SU-DHL-6 (cell line): ENCODE results near the gene SLC16A6.
A peak's percentile ranks its signal among the peaks of the same experiment; 100 is the strongest.
"Not testable (repeated sequence)": the region's sequence is repeated elsewhere in the genome, so short reads cannot be mapped to it uniquely, and the experiment has no call there.

Experiments
- H2AFZ ChIP-seq: fragments of 200-600 bp; sonication (generic); 2 replicates; pipeline ENCODE4 v1.6.1; 2014; ENCODE audit warnings: low read depth, mild to moderate bottlenecking, moderate library complexity, mixed read lengths, antibody characterized with exemption, low read length; ENCODE audit not compliant: severe bottlenecking
- H3F3A ChIP-seq: fragments of 200-600 bp; shearing (Covaris generic); 2 replicates; pipeline ENCODE4 v1.6.0; 2016; ENCODE audit warnings: antibody characterized with exemption, mild to moderate bottlenecking; ENCODE audit not compliant: insufficient read depth
- H3K27ac ChIP-seq: fragments of 200-600 bp; sonication (generic); 2 replicates; pipeline ENCODE4 v1.5.1; 2016; ENCODE audit warnings: low read depth, mild to moderate bottlenecking, low read length, moderate library complexity, mixed read lengths
- H3K27me3 ChIP-seq: fragments of 200-600 bp; sonication (generic), shearing (Covaris generic); 2 replicates; pipeline ENCODE4 v1.6.0; 2014; ENCODE audit warnings: mild to moderate bottlenecking, low read length
- H3K36me3 ChIP-seq: fragments of 200-600 bp; sonication (generic); 2 replicates; pipeline ENCODE4 v1.6.1; 2014; ENCODE audit warnings: mild to moderate bottlenecking, low read length, mixed read lengths
- H3K4me2 ChIP-seq: fragments of 300-600, 200-600 bp; shearing (Covaris generic), sonication (generic); 2 replicates; pipeline ENCODE4 v1.6.0; 2014; ENCODE audit warnings: low read length, low read depth, mild to moderate bottlenecking; ENCODE audit not compliant: poor library complexity, severe bottlenecking
- H3K4me3 ChIP-seq: fragments of 200-600 bp; sonication (generic); 2 replicates; pipeline ENCODE4 v1.5.1; 2014; ENCODE audit warnings: antibody characterized with exemption, low read length, mild to moderate bottlenecking, mixed read lengths; ENCODE audit not compliant: insufficient read depth, poor library complexity, severe bottlenecking
- H3K79me2 ChIP-seq: fragments of 200-600 bp; sonication (generic); 2 replicates; pipeline ENCODE4 v1.6.1; 2014; ENCODE audit warnings: mild to moderate bottlenecking, low read length, moderate library complexity; ENCODE audit not compliant: insufficient read depth
- H3K9ac ChIP-seq: fragments of 200-600 bp; sonication (generic); 2 replicates; pipeline ENCODE4 v1.7.0; 2014; ENCODE audit warnings: mild to moderate bottlenecking, low read length
- H3K9me2 ChIP-seq: fragments of 200-600 bp; sonication (generic); replicated peaks from 2 replicates; pipeline ENCODE4 v1.6.1; 2014; ENCODE audit warnings: low read length; ENCODE audit not compliant: insufficient read depth
- H3K9me3 ChIP-seq: fragments of 200-600 bp; sonication (generic); 2 replicates; pipeline ENCODE4 v1.6.1; 2014; ENCODE audit warnings: low read length, mixed read lengths; ENCODE audit not compliant: insufficient read depth
- H4K20me1 ChIP-seq: fragments of 200-600 bp; sonication (generic); 2 replicates; pipeline ENCODE4 v1.6.1; 2014; ENCODE audit warnings: low read depth, mild to moderate bottlenecking, antibody characterized with exemption, low read length, moderate library complexity, mixed read lengths
- CTCF ChIP-seq: fragments of 200-600 bp; sonication (generic); IDR thresholded peaks from one replicate; pipeline ENCODE4 v1.5.1; 2017; ENCODE audit warnings: antibody characterized with exemption, mild to moderate bottlenecking, low read length, moderate library complexity; ENCODE audit not compliant: insufficient read depth, poor library complexity, severe bottlenecking
- EZH2phosphoT487 ChIP-seq: fragments of 200-600 bp; sonication (generic), shearing (Covaris generic); conservative IDR thresholded peaks from 2 replicates; pipeline ENCODE4 v1.6.1; 2018; ENCODE audit warnings: mild to moderate bottlenecking, antibody characterized with exemption, low read length, moderate library complexity, mixed read lengths

SLC16A6 gene

GRCh38 chr17:68225055-68225454, 65.9 kb downstream of the SLC16A6 start:
- H3K36me3 ChIP-seq, H3K27me3 ChIP-seq, H3K9me3 ChIP-seq, H3K9me2 ChIP-seq, H2AFZ ChIP-seq, H4K20me1 ChIP-seq: not testable (repeated sequence)
- Histone ChIP-seq H3K27ac (peak overlapping the region; percentile 95), H3K4me3 (peak overlapping the region; percentile 31), H3K79me2 (peaks cover 82% of the 10 kb centered on the region), H3F3A (peaks cover 57% of the 10 kb centered on the region), H3K9ac (peak overlapping the region; percentile 62), H3K4me2 (peak overlapping the region; percentile 79)

- Histone ChIP-seq H3K27me3 (no peaks in the 10 kb centered on the region), H3K4me3 (peak overlapping the region; percentile 62), H2AFZ (no peak overlapping the region), H3F3A (peaks cover 78% of the 10 kb centered on the region), H3K9ac (peak overlapping the region; percentile 79), H3K9me2 (no peaks in the 10 kb centered on the region), H3K36me3 (no peaks in the 10 kb centered on the region), H3K4me2 (peak overlapping the region; percentile 79), H3K27ac (peak overlapping the region; percentile 95), H3K79me2 (peaks cover 86% of the 10 kb centered on the region), H4K20me1 (no peaks in the 10 kb centered on the region), H3K9me3 (no peaks in the 10 kb centered on the region)
- TF ChIP-seq CTCF (no peak), EZH2phosphoT487 (no peak)
These were observed 68.3 kb downstream of the SLC16A6 start for GRCh38 chr17:68222606-68223005.

GRCh38 chr17:68221786-68222185, 69.1 kb downstream of the SLC16A6 start:
- H3K9ac ChIP-seq, result peak overlapping the region; percentile 79
- H2AFZ ChIP-seq, result no peak overlapping the region
- no peaks in the 10 kb centered on the region for H3K27me3 ChIP-seq
- peaks cover 6% of the 10 kb centered on the region; the same call in 1 of the 2 replicates for H3K36me3 ChIP-seq
- H3K9me3 ChIP-seq, result no peaks in the 10 kb centered on the region
- peak overlapping the region; percentile 62 for H3K4me3 ChIP-seq
- H3K9me2 ChIP-seq, result no peaks in the 10 kb centered on the region
- peak overlapping the region; percentile 79 for H3K4me2 ChIP-seq
- peaks cover 85% of the 10 kb centered on the region for H3F3A ChIP-seq
- TF ChIP-seq CTCF, result no peak
- TF ChIP-seq EZH2phosphoT487, result no peak
- H3K79me2 ChIP-seq, result peaks cover 91% of the 10 kb centered on the region
- no peaks in the 10 kb centered on the region for H4K20me1 ChIP-seq
- peak overlapping the region; percentile 95 for H3K27ac ChIP-seq

- Histone ChIP-seq H3K9ac (peak overlapping the region; percentile 79), H3K79me2 (peaks cover 89% of the 10 kb centered on the region), H3K4me2 (peak overlapping the region; percentile 79), H3F3A (peaks cover 89% of the 10 kb centered on the region), H3K4me3 (peak overlapping the region; percentile 62), H3K27ac (peak overlapping the region; percentile 95)
- H4K20me1 ChIP-seq, H3K36me3 ChIP-seq, H2AFZ ChIP-seq, H3K27me3 ChIP-seq, H3K9me2 ChIP-seq, H3K9me3 ChIP-seq: not testable (repeated sequence)
These were observed 70.1 kb downstream of the SLC16A6 start for GRCh38 chr17:68220786-68221185.

- peak overlapping the region; percentile 79 for H3K9ac ChIP-seq
- H3F3A ChIP-seq, result peaks cover 83% of the 10 kb centered on the region
- peak overlapping the region; percentile 62 for H3K4me3 ChIP-seq
- peak overlapping the region; percentile 79 for H3K4me2 ChIP-seq
- not testable (repeated sequence) for H3K27me3 ChIP-seq, H2AFZ ChIP-seq, H3K9me3 ChIP-seq, H4K20me1 ChIP-seq, H3K9me2 ChIP-seq, H3K36me3 ChIP-seq
- H3K27ac ChIP-seq, result peak overlapping the region; percentile 95
- peaks cover 87% of the 10 kb centered on the region for H3K79me2 ChIP-seq
These were observed 70.7 kb downstream of the SLC16A6 start for GRCh38 chr17:68220186-68220585.

- not testable (repeated sequence) for H4K20me1 ChIP-seq
- H3K4me2 ChIP-seq, result peak overlapping the region; percentile 79
These were observed 71.5 kb downstream of the SLC16A6 start for GRCh38 chr17:68219429-68219828.

More at GRCh38 chr17:68219429-68219828, 71.5 kb downstream of the SLC16A6 start:
- H3K9me3 ChIP-seq, H3K36me3 ChIP-seq, H3K9me2 ChIP-seq, H2AFZ ChIP-seq, H3K27me3 ChIP-seq: not testable (repeated sequence)
- H3K27ac ChIP-seq, result peak overlapping the region; percentile 95
- H3F3A ChIP-seq, result peaks cover 82% of the 10 kb centered on the region
- peak overlapping the region; percentile 62 for H3K4me3 ChIP-seq
- H3K9ac ChIP-seq, result peak overlapping the region; percentile 79
- H3K79me2 ChIP-seq, result peaks cover 91% of the 10 kb centered on the region
